ENCODE measurements around the gene WAPL.

GRCh38 chr10:86518781-86519180 is 2.8 kb downstream of the WAPL start:
- no peak for TF ChIP-seq POLR2A (IDR thresholded peaks at IDR 0.05)
- no peak for TF ChIP-seq EP300 (IDR thresholded peaks at IDR 0.05)
- TF ChIP-seq CTCF (IDR thresholded peaks at IDR 0.05): no peak
- TF ChIP-seq POLR2AphosphoS5 (IDR thresholded peaks at IDR 0.05): no peak
